Thymus (tissue), 11 donors: ENCODE measurements around the gene ABCD1. TPM values are rescaled to one million over a fixed set of nuclear protein-coding genes. Genes with fewer than 3 reads are reported as not detected.
"Not testable (repeated sequence)": the region's sequence is repeated elsewhere in the genome, so short reads cannot be mapped to it uniquely, and the experiment has no call there.

Source experiments
- DNase-seq, 9 donors: peaks; one replicate each; pipeline ENCODE4 v3.0.0-alpha.2; 2013; ENCODE audit warnings: low spot score in 9 of 9, low read depth in 6 of 9, missing footprints in 1 of 9
- H3K27ac ChIP-seq, 2 donors: one replicate each; pipeline ENCODE4 v1.5.1; 2013; ENCODE audit warnings: control low read depth in 1 of 2, low read depth in 1 of 2, low read length in 1 of 2, mild to moderate bottlenecking in 1 of 2, moderate library complexity in 1 of 2
- H3K27me3 ChIP-seq, 2 donors: one replicate each; pipeline ENCODE4 v1.5.1; 2013; ENCODE audit warnings: low read length in 1 of 2; ENCODE audit not compliant: control insufficient read depth in 2 of 2, insufficient read depth in 1 of 2
- H3K36me3 ChIP-seq, 2 donors: one replicate each; pipeline ENCODE4 v1.5.1; 2013; ENCODE audit warnings: low read length in 1 of 2, mild to moderate bottlenecking in 1 of 2, moderate library complexity in 1 of 2; ENCODE audit not compliant: control insufficient read depth in 2 of 2, insufficient read depth in 2 of 2
- H3K4me1 ChIP-seq, 2 donors: one replicate each; pipeline ENCODE4 v1.5.1; 2013; ENCODE audit warnings: low read length in 2 of 2; ENCODE audit not compliant: control insufficient read depth in 2 of 2, insufficient read depth in 2 of 2
- H3K4me3 ChIP-seq, 2 donors: one replicate each; pipeline ENCODE4 v1.5.1; 2013; ENCODE audit warnings: low read length in 2 of 2, control low read depth in 1 of 2, mild to moderate bottlenecking in 1 of 2
- H3K9me3 ChIP-seq, 2 donors: one replicate each; pipeline ENCODE4 v1.5.1; 2013; ENCODE audit warnings: low read length in 1 of 2, mild to moderate bottlenecking in 1 of 2; ENCODE audit not compliant: control insufficient read depth in 2 of 2, insufficient read depth in 1 of 2
- WGBS: extraction: QIAGEN DNeasy Blood & Tissue Kit; methylation state at CpG from one replicate; pipeline ENCODE4 v1.1.7; 2013; 5-methylcytosine and 5-hydroxymethylcytosine counted together
- polyA plus RNA-seq: library from polyadenylated mRNA; stranded (reverse); fragments of 200-250 nt; gene quantifications from one replicate; pipeline ENCODE4 v1.2.3, GENCODE V29; 2013
- total RNA-seq: library from RNA; stranded (reverse); fragments of 120-200 nt; gene quantifications from one replicate; pipeline ENCODE4 v1.2.4, GENCODE V29; 2013
- donor health status: healthy.

ABCD1 gene
- total and polyA plus RNA-seq, 2 donors = 4.7 to 6.8 TPM

DNA sequence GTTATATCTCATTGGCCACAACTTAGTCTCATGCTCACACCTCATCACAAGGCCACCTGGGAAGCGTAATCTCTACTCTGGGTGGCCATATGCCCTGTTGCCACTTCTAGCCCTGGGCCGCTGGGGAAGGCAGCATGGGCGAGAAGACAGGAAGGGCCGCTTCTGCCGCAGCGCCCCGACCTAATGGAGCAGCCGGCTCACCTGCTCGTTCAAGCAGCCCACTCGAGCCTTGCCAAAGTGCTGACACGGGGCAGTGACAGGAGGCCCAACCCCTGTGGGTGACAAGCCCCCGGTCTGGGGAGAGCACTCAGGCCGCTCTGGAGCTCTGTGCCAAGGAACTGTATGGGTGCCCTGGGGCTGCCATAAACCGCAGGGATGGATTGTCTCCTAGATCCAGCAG is 17.5 kb downstream of the ABCD1 start:
- not testable (repeated sequence) for H3K4me3 ChIP-seq, DNase-seq, H3K9me3 ChIP-seq, H3K27me3 ChIP-seq, H3K27ac ChIP-seq, H3K36me3 ChIP-seq
- WGBS = 97% methylated on average over 14 of the region's 14 CpGs
- H3K4me1 ChIP-seq = peaks cover 0 to 30% of the 10 kb centered on the region in 2 donors

DNA sequence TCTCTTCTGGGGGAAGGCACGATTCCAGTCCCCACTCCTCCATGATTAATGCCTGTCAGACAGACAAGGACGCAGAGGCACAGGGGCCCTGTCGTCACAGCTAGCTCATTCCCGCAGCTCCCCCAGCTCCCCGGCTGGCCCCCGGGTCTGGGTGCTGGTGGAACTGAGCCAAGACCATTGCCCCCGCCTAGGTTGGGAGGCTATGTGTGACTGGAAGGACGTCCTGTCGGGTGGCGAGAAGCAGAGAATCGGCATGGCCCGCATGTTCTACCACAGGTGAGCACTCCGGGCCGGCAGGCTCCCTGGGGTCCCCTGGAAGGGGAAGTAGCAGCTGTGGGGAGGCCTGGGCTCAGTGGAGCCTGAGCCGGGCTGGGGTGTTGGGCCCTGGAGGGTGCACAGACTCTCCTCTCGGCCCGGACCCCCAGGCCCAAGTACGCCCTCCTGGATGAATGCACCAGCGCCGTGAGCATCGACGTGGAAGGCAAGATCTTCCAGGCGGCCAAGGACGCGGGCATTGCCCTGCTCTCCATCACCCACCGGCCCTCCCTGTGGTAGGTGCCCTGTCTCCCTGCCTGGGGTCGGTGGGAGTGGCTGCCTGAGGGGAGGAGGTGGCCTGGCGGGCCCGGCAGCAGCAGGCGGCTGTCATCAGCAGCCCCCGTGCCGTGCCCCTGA is 18.3 kb downstream of the ABCD1 start:
- WGBS = 90% methylated on average over 32 of the region's 32 CpGs
- DNase-seq, H3K27ac ChIP-seq: not testable (repeated sequence)

DNA sequence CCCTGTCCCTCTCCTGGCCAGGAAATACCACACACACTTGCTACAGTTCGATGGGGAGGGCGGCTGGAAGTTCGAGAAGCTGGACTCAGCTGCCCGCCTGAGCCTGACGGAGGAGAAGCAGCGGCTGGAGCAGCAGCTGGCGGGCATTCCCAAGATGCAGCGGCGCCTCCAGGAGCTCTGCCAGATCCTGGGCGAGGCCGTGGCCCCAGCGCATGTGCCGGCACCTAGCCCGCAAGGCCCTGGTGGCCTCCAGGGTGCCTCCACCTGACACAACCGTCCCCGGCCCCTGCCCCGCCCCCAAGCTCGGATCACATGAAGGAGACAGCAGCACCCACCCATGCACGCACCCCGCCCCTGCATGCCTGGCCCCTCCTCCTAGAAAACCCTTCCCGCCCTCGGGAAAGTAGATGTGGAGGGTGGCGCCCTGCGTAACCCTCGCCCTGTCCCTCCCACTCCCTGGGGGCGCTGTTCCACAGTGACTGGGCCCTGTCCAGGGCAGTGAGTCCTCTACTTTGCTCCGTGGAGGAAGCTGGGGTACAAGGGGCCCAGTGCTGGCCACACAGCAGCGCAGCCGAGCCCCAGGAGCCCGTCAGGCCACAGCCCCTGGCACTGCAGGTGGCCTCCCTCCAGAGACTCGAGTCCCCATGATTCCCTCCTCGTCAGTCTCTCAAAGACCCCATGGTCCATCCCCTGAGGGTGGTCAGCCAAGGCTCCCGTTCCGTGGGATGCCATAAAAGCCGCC is 19.0 kb downstream of the ABCD1 start:
- 84% methylated on average over 35 of the region's 35 CpGs for WGBS
- not testable (repeated sequence) for H3K9me3 ChIP-seq, DNase-seq, H3K36me3 ChIP-seq, H3K27me3 ChIP-seq, H3K4me3 ChIP-seq, H3K27ac ChIP-seq
- peaks cover 0 to 30% of the 10 kb centered on the region in 2 donors for H3K4me1 ChIP-seq

More for the DNA sequence above, 18.3 kb downstream of the ABCD1 start:
- H3K4me3 ChIP-seq, H3K27me3 ChIP-seq, H3K36me3 ChIP-seq, H3K9me3 ChIP-seq: not testable (repeated sequence)
- H3K4me1 ChIP-seq = peaks cover 0 to 30% of the 10 kb centered on the region in 2 donors

DNA sequence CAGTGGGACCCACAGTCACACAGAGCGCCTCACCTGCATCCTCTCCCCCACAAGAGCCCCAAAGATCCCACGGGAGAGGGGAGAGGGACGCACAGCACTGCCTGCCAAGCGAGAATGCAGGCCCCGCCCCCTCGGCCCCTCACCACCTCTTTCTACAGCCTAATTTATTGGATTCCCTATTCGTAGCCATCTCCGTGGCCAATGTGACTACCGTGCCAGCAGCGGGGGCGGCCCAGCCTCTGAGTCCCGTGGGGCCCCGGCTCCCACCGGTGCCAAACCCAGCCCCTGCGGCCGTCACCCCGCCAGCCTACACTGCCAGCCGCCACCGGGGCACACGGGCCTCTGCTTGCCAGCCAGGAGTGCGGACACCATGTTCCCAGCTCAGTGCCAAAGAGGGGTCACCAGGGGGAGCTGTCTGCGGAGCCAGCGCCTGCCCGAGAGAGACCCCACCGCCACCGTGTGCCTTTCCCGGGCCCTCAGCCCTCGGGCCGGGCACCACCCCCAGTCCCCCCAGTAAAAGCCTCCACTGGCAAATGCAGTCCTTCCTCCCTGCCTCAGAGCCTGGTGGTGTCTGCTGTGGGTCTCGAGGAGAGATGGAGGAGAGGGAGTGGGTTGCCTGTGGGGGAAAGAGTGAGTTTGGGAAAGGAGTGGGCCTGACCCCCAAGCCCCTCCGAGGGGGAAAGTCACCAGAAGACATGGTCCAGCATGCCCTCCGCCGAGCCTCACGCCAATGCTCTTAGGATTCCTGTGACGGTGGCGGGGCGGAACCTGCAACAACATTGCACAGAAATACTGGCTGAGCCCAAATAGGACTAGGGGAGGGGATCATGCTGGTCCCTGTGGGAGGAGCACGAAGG is 19.8 kb downstream of the ABCD1 start:
- WGBS = 19% methylated on average over 38 of the region's 38 CpGs
- H3K4me1 ChIP-seq = peaks cover 0 to 27% of the 10 kb centered on the region in 2 donors
- H3K27ac ChIP-seq = no peak overlapping the region
- H3K9me3 ChIP-seq = no peaks in the 10 kb centered on the region
- H3K36me3 ChIP-seq = no peaks in the 10 kb centered on the region
- H3K27me3 ChIP-seq = no peaks in the 10 kb centered on the region
- DNase-seq = no peak
- H3K4me3 ChIP-seq = no peak overlapping the region

DNA sequence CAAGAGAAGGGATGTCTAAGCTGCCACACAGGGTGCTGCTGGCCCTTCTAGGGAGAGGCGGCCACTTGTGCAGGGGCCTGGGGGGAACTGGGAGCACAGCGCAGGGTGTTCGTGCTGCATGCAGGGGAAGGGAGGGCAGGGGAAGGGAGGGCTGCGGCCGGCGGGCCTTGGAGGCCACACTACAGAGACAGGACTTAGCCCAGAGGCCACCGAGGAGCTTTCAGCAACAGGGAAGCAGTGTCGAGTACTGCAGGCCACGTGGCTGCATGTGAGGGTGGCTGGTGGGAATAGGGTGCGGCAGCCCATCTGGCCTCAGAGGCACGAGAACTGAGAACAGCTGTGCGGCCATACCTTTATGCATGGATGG is 20.4 kb downstream of the ABCD1 start:
- H3K4me3 ChIP-seq, DNase-seq, H3K27ac ChIP-seq, H3K9me3 ChIP-seq, H3K27me3 ChIP-seq, H3K36me3 ChIP-seq: not testable (repeated sequence)
- WGBS = 39% methylated on average over 12 of the region's 12 CpGs
- H3K4me1 ChIP-seq = peaks cover 0 to 21% of the 10 kb centered on the region in 2 donors

DNA sequence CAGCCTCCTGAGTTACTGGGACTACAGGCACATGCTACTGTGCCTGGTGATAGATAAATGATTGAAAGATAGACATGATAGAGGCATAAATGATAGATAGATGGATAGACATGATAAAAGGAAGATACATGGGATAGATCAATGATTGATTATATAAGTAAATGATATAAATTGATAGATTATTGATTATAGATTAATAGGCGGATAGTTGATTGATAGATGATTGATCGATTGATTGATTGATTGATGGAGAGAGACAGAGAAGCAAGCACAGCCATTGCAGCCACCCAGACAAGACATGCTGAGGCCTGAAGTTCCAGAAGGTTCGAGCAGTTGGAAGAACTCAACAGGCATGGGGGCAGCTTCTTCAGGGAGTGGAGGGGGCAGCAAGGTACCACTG is 21.7 kb downstream of the ABCD1 start:
- Histone ChIP-seq H3K9me3 (no peaks in the 10 kb centered on the region), H3K27ac (no peak overlapping the region), H3K4me1 (peaks cover 0 to 10% of the 10 kb centered on the region in 2 donors), H3K27me3 (no peaks in the 10 kb centered on the region), H3K36me3 (no peaks in the 10 kb centered on the region), H3K4me3 (no peak overlapping the region)
- 95% methylated on average over 3 of the region's 3 CpGs for WGBS
- DNase-seq = no peak

DNA sequence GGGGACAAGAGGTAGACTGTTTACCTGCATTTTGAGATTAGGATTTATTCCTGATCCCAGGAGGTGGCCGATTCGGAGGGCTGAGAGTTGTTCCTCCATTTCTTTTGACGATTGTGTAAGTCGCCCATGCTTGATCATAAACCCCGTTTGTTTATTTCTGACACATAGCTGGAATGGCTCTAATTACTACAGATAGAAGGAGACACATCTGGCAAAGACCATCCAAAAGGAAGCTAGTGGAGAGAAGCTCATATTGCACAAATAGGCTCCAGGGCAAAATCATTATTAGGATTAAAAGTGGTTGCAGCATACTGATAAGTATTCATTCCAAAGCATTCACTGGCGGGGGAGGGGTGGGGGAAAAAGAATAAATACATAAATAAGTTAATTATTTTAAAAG is 22.3 kb downstream of the ABCD1 start:
- H3K4me1 ChIP-seq, H3K36me3 ChIP-seq, DNase-seq, H3K27ac ChIP-seq, H3K27me3 ChIP-seq, H3K9me3 ChIP-seq, H3K4me3 ChIP-seq: not testable (repeated sequence)
- 92% methylated on average over 6 of the region's 6 CpGs for WGBS

DNA sequence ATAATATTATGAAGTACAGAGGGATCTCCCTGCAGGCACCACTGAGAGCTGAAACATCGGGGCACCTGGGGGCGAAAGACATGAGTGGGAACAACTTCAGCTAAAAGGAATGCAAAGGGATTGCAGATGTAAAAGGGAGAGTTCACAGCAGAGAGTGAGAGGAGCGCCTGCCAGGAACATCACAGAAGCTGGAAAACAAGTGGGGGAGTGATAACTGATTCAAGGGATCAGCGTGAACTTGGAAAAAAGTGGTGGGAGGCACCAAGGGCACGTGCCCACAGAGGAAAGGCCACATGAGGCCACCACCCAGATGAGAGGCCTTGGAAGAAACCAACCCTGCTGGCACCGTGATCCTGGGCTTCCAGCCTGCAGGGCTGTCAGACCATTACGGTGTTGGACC is 24.4 kb downstream of the ABCD1 start:
- H3K9me3 ChIP-seq, H3K36me3 ChIP-seq, H3K27me3 ChIP-seq, H3K4me3 ChIP-seq, H3K27ac ChIP-seq, DNase-seq, H3K4me1 ChIP-seq: not testable (repeated sequence)
- 93% methylated on average over 7 of the region's 7 CpGs for WGBS
